Measurements from ENCODE around the gene XRCC2. TPM values are rescaled to one million over a fixed set of nuclear protein-coding genes. Genes with fewer than 3 reads are reported as not detected.

XRCC2 gene
- total and polyA plus RNA-seq, 2 of the 8 experiments (the other 6 are each of a cell fraction or from before 2014, with no cell fraction given) = 14.6 to 34.0 TPM

DNA sequence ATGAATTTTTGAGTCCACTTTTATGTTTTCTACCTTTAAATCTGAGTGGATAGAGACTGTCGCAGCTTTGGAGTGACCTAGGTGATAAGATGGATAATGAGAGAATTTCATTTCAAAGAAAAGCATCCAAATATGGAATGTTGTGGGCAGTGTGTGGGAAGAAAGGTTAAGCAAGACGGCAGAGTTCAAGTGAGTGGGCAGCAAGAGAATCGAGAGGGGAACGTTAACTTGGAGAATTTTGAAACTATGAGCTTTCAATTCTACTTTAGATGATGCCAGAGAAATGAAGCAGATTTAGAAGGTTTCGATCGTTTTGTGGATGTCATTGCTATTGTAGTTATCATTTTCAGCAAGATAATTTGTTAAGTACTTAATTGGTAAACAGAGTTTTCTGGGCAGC lies 73.0 kb downstream of the XRCC2 start:
- Histone ChIP-seq H3K4me3 (ENCODE audit: extremely low read depth in 1 of 4, insufficient read depth in 2 of 4, low read depth in 3 of 4, low read length in 4 of 4) (no peak overlapping the region), H4K8ac (ENCODE audit: extremely low read depth, insufficient read depth, low read length) (no peak overlapping the region), H3K14ac (ENCODE audit: insufficient read length) (no peak overlapping the region), H2BK5ac (ENCODE audit: low read depth, low read length) (no peak overlapping the region), H3K9ac (replicated peaks in 1 of 4; ENCODE audit: extremely low read depth in 1 of 4, low read depth in 3 of 4, low read length in 3 of 4) (no peak overlapping the region), H4K91ac (replicated peaks; ENCODE audit: insufficient read length, low read length) (no peak overlapping the region), H3K27ac (ENCODE audit: low read depth, low read length) (no peak overlapping the region), H3K9me3 (ENCODE audit: insufficient read depth in 2 of 2, low read depth in 1 of 2, low read length in 1 of 2) (no peaks in the 10 kb centered on the region), H3K4ac (replicated peaks; ENCODE audit: insufficient read length, low read depth, low read length) (no peak overlapping the region), H2BK120ac (replicated peaks; ENCODE audit: low read depth, low read length) (no peak overlapping the region), H3K36me3 (ENCODE audit: control insufficient read depth in 2 of 4, insufficient read depth in 4 of 4, low read length in 3 of 4) (no peaks in the 10 kb centered on the region), H4K20me1 (replicated peaks in 1 of 2; ENCODE audit: control insufficient read depth in 1 of 2, insufficient read depth in 2 of 2, low read length in 2 of 2) (no peaks in the 10 kb centered on the region), H3K18ac (ENCODE audit: extremely low read depth, low read length) (no peak overlapping the region), H2BK15ac (ENCODE audit: low read length) (no peak overlapping the region), H3K23ac (ENCODE audit: insufficient read length) (no peak overlapping the region), H4K5ac (ENCODE audit: insufficient read length, low read depth, low read length) (no peak overlapping the region), H2AK5ac (ENCODE audit: low read depth, low read length) (no peak overlapping the region), H3K79me2 (ENCODE audit: control insufficient read depth in 1 of 2, insufficient read depth in 2 of 2, low read length in 2 of 2) (no peaks in the 10 kb centered on the region), H2AFZ (ENCODE audit: low read length) (no peak overlapping the region), H3K4me2 (ENCODE audit: insufficient read depth in 1 of 2, low read depth in 2 of 2, low read length in 2 of 2) (no peak overlapping the region), H3K56ac (replicated peaks; ENCODE audit: insufficient read length, low read depth, low read length) (no peak overlapping the region), H3K4me1 (replicated peaks in 1 of 4; ENCODE audit: control insufficient read depth in 3 of 4, insufficient read depth in 4 of 4, low read length in 3 of 4) (no peaks in the 10 kb centered on the region), H3K79me1 (ENCODE audit: low read depth, low read length) (no peaks in the 10 kb centered on the region), H3K27me3 (replicated peaks in 1 of 4; ENCODE audit: control insufficient read depth in 3 of 4, extremely low read depth in 1 of 4, insufficient read depth in 3 of 4, low read length in 3 of 4) (no peaks in the 10 kb centered on the region), H2BK12ac (ENCODE audit: low read depth, low read length) (no peak overlapping the region), H3K23me2 (ENCODE audit: low read depth, low read length) (no peaks in the 10 kb centered on the region; the same call in 1 of the 2 replicates), H2BK20ac (ENCODE audit: low read length) (no peak overlapping the region)
- DNase-seq (ENCODE audit: low read depth in 1 of 2, low spot score in 2 of 2) = no peak
- FAIRE-seq = no peak
- WGBS, 2 experiments (ENCODE audit: extremely low coverage in 1 of 2, insufficient coverage in 1 of 2, insufficient read length in 1 of 2, insufficient replicate concordance in 2 of 2, low coverage in 1 of 2, low lambda C conversion rate in 2 of 2, missing lambda C conversion rate in 1 of 2) = 92% methylated on average over 6 of the region's 6 CpGs; no CpG with 5 or more reads in 1 of the 2 experiments
- TF ChIP-seq SUZ12 (IDR thresholded peaks at IDR 0.05; ENCODE audit: low read length) (no peak), SP4 (IDR thresholded peaks at IDR 0.05; ENCODE audit: low read length) (no peak), SAP30 (IDR thresholded peaks at IDR 0.05; ENCODE audit: insufficient read depth, insufficient replicate concordance, low read length) (no peak), TAF1 (IDR thresholded peaks at IDR 0.05; ENCODE audit: low read depth, low read length) (no peak), POLR2A (IDR thresholded peaks at IDR 0.05; ENCODE audit: control extremely low read depth in 1 of 2, low read depth in 2 of 2, low read length in 2 of 2) (no peak), SIX5 (IDR thresholded peaks at IDR 0.05; ENCODE audit: low read depth, low read length) (no peak), SRF (IDR thresholded peaks at IDR 0.05; ENCODE audit: low read depth, low read length) (no peak), KDM4A (IDR thresholded peaks at IDR 0.05; ENCODE audit: low read depth, low read length, severe bottlenecking) (no peak)
- ChIA-PET CTCF (ENCODE audit: partially characterized antibody) (interaction anchor here (0.5 to 0.8 kb wide), 2 partner anchors 47 to 104 kb away, joined by 3 read pairs; no protein-coding TSS in a partner anchor), POLR2A (ENCODE audit: partially characterized antibody) (no interaction called here)

All from H1 (cell line).